Activated CD4-positive, alpha-beta T cell treated with anti-CD3 and anti-CD28 coated beads, Interleukin-2, amount 50 U/mL, for 4 hours (primary cell): Measurements from ENCODE around the gene FAHD2A.
"Not testable (repeated sequence)": the region's sequence is repeated elsewhere in the genome, so short reads cannot be mapped to it uniquely, and the experiment has no call there.

ENCODE experiments used
- DNase-seq, 2 experiments: peaks; one replicate each; pipeline ENCODE4 v3.0.0-alpha.2; 2020

Gene FAHD2A

GRCh38 chr2:95391641-95392310, 10.7 kb upstream of the FAHD2A start:
- no peak for DNase-seq

- no peak for DNase-seq
Observed at GRCh38 chr2:95392320-95392719, 10.2 kb upstream of the FAHD2A start.

GRCh38 chr2:95392730-95393455, 9.6 kb upstream of the FAHD2A start:
- no peak for DNase-seq

- no peak for DNase-seq
Observed at GRCh38 chr2:95393901-95394300, 8.6 kb upstream of the FAHD2A start.

- no peak for DNase-seq
Observed at GRCh38 chr2:95399061-95399460, 3.4 kb upstream of the FAHD2A start.

GRCh38 chr2:95401480-95401879, 1.0 kb upstream of the FAHD2A start:
- no peak for DNase-seq

GRCh38 chr2:95402004-95402369, 521 bp upstream of the FAHD2A start:
- DNase-seq: not testable (repeated sequence)

- DNase-seq: peak; percentile 14 to 16
Observed at GRCh38 chr2:95403204-95403721, 755 bp downstream of the FAHD2A start.

- not testable (repeated sequence) for DNase-seq
Observed at GRCh38 chr2:95403824-95404223, 1.3 kb downstream of the FAHD2A start.

GRCh38 chr2:95404676-95405075, 2.2 kb downstream of the FAHD2A start:
- not testable (repeated sequence) for DNase-seq

GRCh38 chr2:95411239-95411638, 8.7 kb downstream of the FAHD2A start:
- DNase-seq: not testable (repeated sequence)

- DNase-seq: peak; percentile 52 to 54
Observed at GRCh38 chr2:95414015-95414594, 11.6 kb downstream of the FAHD2A start.

- DNase-seq: not testable (repeated sequence)
Observed at GRCh38 chr2:95415138-95415537, 12.6 kb downstream of the FAHD2A start.

- DNase-seq: not testable (repeated sequence)
Observed at GRCh38 chr2:95415561-95415960, 13.1 kb downstream of the FAHD2A start.

GRCh38 chr2:95427196-95427867, 24.8 kb downstream of the FAHD2A start:
- DNase-seq: not testable (repeated sequence)

- DNase-seq: not testable (repeated sequence)
Observed at GRCh38 chr2:95429748-95430467, 27.4 kb downstream of the FAHD2A start.

- not testable (repeated sequence) for DNase-seq
Observed at GRCh38 chr2:95433373-95433772, 30.9 kb downstream of the FAHD2A start.

- DNase-seq: not testable (repeated sequence)
Observed at GRCh38 chr2:95433973-95434372, 31.5 kb downstream of the FAHD2A start.

- not testable (repeated sequence) for DNase-seq
Observed at GRCh38 chr2:95434507-95435076, 32.1 kb downstream of the FAHD2A start.

GRCh38 chr2:95435162-95435871, 32.8 kb downstream of the FAHD2A start:
- not testable (repeated sequence) for DNase-seq

- not testable (repeated sequence) for DNase-seq
Observed at GRCh38 chr2:95435872-95436209, 33.3 kb downstream of the FAHD2A start.
